Uterus (tissue), 4 donors: ENCODE measurements around the gene MMP7. TPM values are rescaled to one million over a fixed set of nuclear protein-coding genes. Genes with fewer than 3 reads are reported as not detected.

Source experiments
- DNase-seq, 2 donors: peaks; one replicate each; pipeline ENCODE4 v3.0.0-alpha.2; 2019 to 2020
- H3K27ac ChIP-seq, 2 donors: fragments of 200-600 bp; sonication (generic); 1 replicate in 1 of 2; 2 replicates in 1 of 2; pipeline ENCODE4 v1.5.1; 2016 to 2018
- H3K27me3 ChIP-seq, 2 donors: fragments of 200-600 bp; sonication (generic); one replicate each; pipeline ENCODE4 v1.5.1; 2018 to 2019; ENCODE audit warnings: control low read depth in 1 of 2
- H3K36me3 ChIP-seq, 2 donors: fragments of 200-600 bp; sonication (generic); one replicate each; pipeline ENCODE4 v1.5.1; 2019; ENCODE audit warnings: control low read depth in 1 of 2
- H3K4me1 ChIP-seq, 2 donors: fragments of 200-600 bp; sonication (generic); one replicate each; pipeline ENCODE4 v1.5.1; 2018 to 2019; ENCODE audit warnings: control low read depth in 1 of 2
- H3K4me3 ChIP-seq, 2 donors: fragments of 200-600 bp; sonication (generic); 1 replicate in 1 of 2; 2 replicates in 1 of 2; pipeline ENCODE4 v1.5.1; 2018 to 2019; ENCODE audit warnings: mild to moderate bottlenecking in 1 of 2
- H3K9me3 ChIP-seq, 2 donors: fragments of 200-600 bp; sonication (generic); one replicate each; pipeline ENCODE4 v1.5.1; 2019; ENCODE audit warnings: control low read depth in 1 of 2
- CTCF ChIP-seq, 4 experiments: fragments of 200-600 bp in 2 of 4; fragments of 450-650 bp in 2 of 4; sonication (generic) in 2 of 4; IDR thresholded peaks; one replicate each; pipeline ENCODE4 v1.5.1; 2016 to 2019; ENCODE audit warnings: antibody characterized with exemption in 4 of 4, mild to moderate bottlenecking in 2 of 4, moderate library complexity in 1 of 4
- POLR2A ChIP-seq, 2 donors: fragments of 450-650 bp; IDR thresholded peaks; one replicate each; pipeline ENCODE4 v1.6.1; 2016; ENCODE audit warnings: antibody characterized with exemption in 2 of 2, mild to moderate bottlenecking in 1 of 2, moderate library complexity in 1 of 2
- intact Hi-C: fragments of 100-400 bp; cut with DNase I; formaldehyde crosslinking; loops from one replicate; pipeline ENCODE4 v1.15.1; 2023; ENCODE audit warnings: low total_unique reads
- total RNA-seq, 4 donors: library from RNA; depleted of rRNA in 3 of 4; stranded (reverse); fragments of >200 nt in 3 of 4; gene quantifications; one replicate each; pipeline versions ENCODE4 v1.1.0 to v1.2.4, GENCODE V29; 2014 to 2023
- donor health status: DM: yes; HTN: yes; CAD: no.

MMP7 gene
- total RNA-seq, 4 donors from 2014 or later: 7.2 to 40.5 (median 14.6) TPM

GRCh38 chr11:102573851-102574250 lies 43.3 kb upstream of the MMP7 start:
- H3K36me3 ChIP-seq: no peaks in the 10 kb centered on the region
- no peak for TF ChIP-seq CTCF (IDR thresholded peaks at IDR 0.05)
- H3K27me3 ChIP-seq: no peaks in the 10 kb centered on the region
- no peak overlapping the region for H3K4me3 ChIP-seq
- H3K9me3 ChIP-seq: no peaks in the 10 kb centered on the region
- no peak for DNase-seq
- intact Hi-C loops: no loop called here
- H3K27ac ChIP-seq: no peak overlapping the region
- H3K4me1 ChIP-seq: no peaks in the 10 kb centered on the region

GRCh38 chr11:102572554-102573220 lies 42.1 kb upstream of the MMP7 start:
- DNase-seq: no peak
- Histone ChIP-seq H3K4me3 (no peak overlapping the region), H3K9me3 (no peaks in the 10 kb centered on the region), H3K27me3 (no peaks in the 10 kb centered on the region), H3K27ac (no peak overlapping the region), H3K4me1 (no peaks in the 10 kb centered on the region), H3K36me3 (no peaks in the 10 kb centered on the region)
- intact Hi-C loops: no loop called here
- no peak for TF ChIP-seq CTCF (IDR thresholded peaks at IDR 0.05)
- TF ChIP-seq POLR2A (IDR thresholded peaks at IDR 0.05): no peak

GRCh38 chr11:102568851-102569250 lies 38.3 kb upstream of the MMP7 start:
- no peak for DNase-seq
- Histone ChIP-seq H3K4me3 (no peak overlapping the region), H3K9me3 (no peaks in the 10 kb centered on the region), H3K27me3 (no peaks in the 10 kb centered on the region), H3K36me3 (no peaks in the 10 kb centered on the region), H3K4me1 (no peaks in the 10 kb centered on the region), H3K27ac (no peak overlapping the region)
- intact Hi-C loops: no loop called here
- TF ChIP-seq CTCF (IDR thresholded peaks at IDR 0.05) (no peak), POLR2A (IDR thresholded peaks at IDR 0.05) (no peak)

- no peak for DNase-seq
- no peak overlapping the region for H3K4me3 ChIP-seq
- H3K27me3 ChIP-seq: no peaks in the 10 kb centered on the region
- no peaks in the 10 kb centered on the region for H3K36me3 ChIP-seq
- no peaks in the 10 kb centered on the region for H3K9me3 ChIP-seq
- no peak for TF ChIP-seq POLR2A (IDR thresholded peaks at IDR 0.05)
- no peak for TF ChIP-seq CTCF (IDR thresholded peaks at IDR 0.05)
- H3K4me1 ChIP-seq: peaks cover 0 to 6% of the 10 kb centered on the region in 2 donors
- H3K27ac ChIP-seq: no peak overlapping the region
- intact Hi-C loops: no loop called here
These were observed 35.6 kb upstream of the MMP7 start for GRCh38 chr11:102566112-102566511.

- no peaks in the 10 kb centered on the region for H3K27me3 ChIP-seq
- H3K36me3 ChIP-seq: no peaks in the 10 kb centered on the region
- H3K9me3 ChIP-seq: no peaks in the 10 kb centered on the region
- no peak for TF ChIP-seq POLR2A (IDR thresholded peaks at IDR 0.05)
- no peak for TF ChIP-seq CTCF (IDR thresholded peaks at IDR 0.05)
- DNase-seq: no peak
- H3K27ac ChIP-seq: peak overlapping the region in 1 of 2 donors; percentile 8
- intact Hi-C loops: no loop called here
- H3K4me3 ChIP-seq: no peak overlapping the region
- peaks cover 0 to 12% of the 10 kb centered on the region in 2 donors for H3K4me1 ChIP-seq
These were observed 33.6 kb upstream of the MMP7 start for GRCh38 chr11:102564110-102564509.
